Spleen (tissue), 11 donors: ENCODE data around the gene TDRKH. TPM values are rescaled to one million over a fixed set of nuclear protein-coding genes. Genes with fewer than 3 reads are reported as not detected.
"Not testable (repeated sequence)": the region's sequence is repeated elsewhere in the genome, so short reads cannot be mapped to it uniquely, and the experiment has no call there.

Experiments
- DNase-seq: peaks from one replicate; pipeline ENCODE4 v3.0.0-alpha.2; 2020
- H3K27ac ChIP-seq, 8 donors: fragments of 200-600 bp; sonication (generic) in 7 of 8; 1 replicate in 4 of 8; 2 replicates in 4 of 8; pipeline versions ENCODE4 v1.5.0 to v1.8.0; 2016 to 2021; ENCODE audit warnings: inconsistent platforms in 4 of 8, mild to moderate bottlenecking in 4 of 8, moderate library complexity in 1 of 8
- H3K27me3 ChIP-seq, 7 donors: fragments of 200-600 bp; sonication (generic) in 6 of 7; replicated peaks in 1 of 7; 1 replicate in 4 of 7; 2 replicates in 3 of 7; pipeline versions ENCODE4 v1.5.0 to v1.8.0; 2016 to 2021; ENCODE audit warnings: inconsistent platforms in 3 of 7, mild to moderate bottlenecking in 1 of 7
- H3K36me3 ChIP-seq, 6 donors: fragments of 200-600 bp; sonication (generic) in 5 of 6; 1 replicate in 4 of 6; 2 replicates in 2 of 6; pipeline versions ENCODE4 v1.5.0 to v1.8.0; 2016 to 2021; ENCODE audit warnings: inconsistent platforms in 2 of 6
- H3K4me1 ChIP-seq, 6 donors: fragments of 200-600 bp; sonication (generic) in 5 of 6; 1 replicate in 3 of 6; 2 replicates in 3 of 6; pipeline versions ENCODE4 v1.5.0 to v1.8.0; 2016 to 2021; ENCODE audit warnings: inconsistent platforms in 3 of 6
- H3K4me3 ChIP-seq, 8 donors: fragments of 200-600 bp; sonication (generic) in 7 of 8; 1 replicate in 4 of 8; 2 replicates in 4 of 8; pipeline versions ENCODE4 v1.5.0 to v1.8.0; 2016 to 2021; ENCODE audit warnings: inconsistent platforms in 4 of 8, mild to moderate bottlenecking in 4 of 8, moderate library complexity in 2 of 8
- H3K9me3 ChIP-seq, 8 donors: fragments of 200-600 bp; sonication (generic) in 7 of 8; 1 replicate in 4 of 8; 2 replicates in 4 of 8; pipeline versions ENCODE4 v1.5.0 to v1.8.0; 2016 to 2021; ENCODE audit warnings: inconsistent platforms in 4 of 8
- POLR2A ChIP-seq, 3 donors: fragments of 450-650 bp; IDR thresholded peaks; one replicate each; pipeline ENCODE4 v1.5.1; 2017; ENCODE audit warnings: antibody characterized with exemption in 3 of 3, mild to moderate bottlenecking in 1 of 3
- POLR2AphosphoS5 ChIP-seq, 3 donors: sonication (generic); formaldehyde crosslinking; IDR thresholded peaks; one replicate each; pipeline ENCODE4 v1.5.1; 2017; ENCODE audit warnings: antibody characterized with exemption in 3 of 3
- WGBS, 5 donors: extraction: QIAGEN DNeasy Blood & Tissue Kit in 3 of 5; methylation state at CpG; one replicate each; pipeline versions ENCODE4 v1.1.5 to v1.1.7; 2013 to 2018; 5-methylcytosine and 5-hydroxymethylcytosine counted together
- intact Hi-C: fragments of 100-400 bp; cut with DNase I; formaldehyde crosslinking; loops from one replicate; pipeline ENCODE4 v1.15.0; 2023; ENCODE audit warnings: low total_unique reads
- polyA plus RNA-seq, 3 donors: library from polyadenylated mRNA; stranded (reverse); fragments of 200-250 nt; gene quantifications; one replicate each; pipeline ENCODE4 v1.2.1, GENCODE V29; 2013
- total RNA-seq, 7 donors: library from RNA; depleted of rRNA in 3 of 7; stranded (reverse); fragments of >200 nt in 3 of 7; fragmentation: NEBNext Ultra II Directional in 4 of 7; extraction: Animal tissue kit (Norgen Biotek cat#: 25700) in 4 of 7; gene quantifications; one replicate each; pipeline versions ENCODE4 v1.1.0 to v1.2.1, GENCODE V29; 2016 to 2021
- TF ChIP-seq, protein P1 (sequence below), 11 experiments: fragments of 200-600 bp in 7 of 11; fragments of 450-650 bp in 4 of 11; sonication (generic) in 4 of 11; IDR thresholded peaks in 8 of 11; conservative IDR thresholded peaks in 3 of 11; 1 replicate in 7 of 11; 2 replicates in 4 of 11; pipeline versions ENCODE4 v1.4.0 to v1.8.0; 2016 to 2021; ENCODE audit warnings: antibody characterized with exemption in 11 of 11, inconsistent platforms in 4 of 11, mild to moderate bottlenecking in 1 of 11
- donor health status: healthy with polysubstance abuse.
- donor health status: DM: no; HTN: no; CAD: no; lungs with moderate emphysema.
- donor health status: DM: no; HTN: no; CAD: no.
- donor health status: Bipolar disorder and iron deficiency.
- donor health status: healthy.
- donor health status: DM: no; HTN: no; CAD: no.
- donor health status: DM: yes; HTN: yes; CAD: no.

The TDRKH gene
- total and polyA plus RNA-seq, 10 donors = 3.1 to 21.6 (median 12.5) TPM

DNA sequence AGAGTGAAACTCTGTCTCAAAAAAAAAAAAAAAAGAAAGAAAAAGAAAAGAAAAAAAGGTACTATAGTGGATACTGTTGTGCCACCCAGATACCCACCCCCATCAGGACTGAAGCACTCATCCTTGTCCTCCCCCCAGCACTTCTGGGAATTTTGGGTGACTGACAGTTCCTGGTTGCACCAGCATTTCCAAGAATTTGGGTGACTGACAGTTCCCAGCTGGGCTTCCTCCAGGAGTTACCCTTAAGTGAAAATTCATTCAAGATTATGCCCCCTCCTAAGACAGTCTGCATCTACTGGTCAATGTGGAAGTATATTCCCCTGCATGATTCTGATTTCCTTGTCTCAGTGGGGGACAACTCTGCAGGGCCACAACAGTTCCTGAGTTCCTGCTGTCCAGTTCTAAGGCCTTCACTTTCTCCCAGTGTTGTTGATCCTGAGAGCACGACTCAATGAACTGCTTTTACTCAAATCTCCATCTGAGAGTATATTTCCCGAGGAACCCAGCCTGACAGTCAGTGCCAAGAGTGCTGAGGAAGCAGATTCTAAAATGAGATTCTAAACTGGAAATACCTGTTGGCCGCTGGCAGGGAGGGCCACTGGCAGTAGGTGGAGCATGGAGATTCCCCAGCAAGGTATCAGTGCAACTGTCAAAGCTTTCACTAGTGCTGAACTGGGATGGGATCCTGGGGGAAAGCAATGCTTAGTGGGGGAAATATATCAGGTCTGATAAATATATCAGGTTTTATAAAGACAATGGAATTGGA lies 50.5 kb downstream of the TDRKH start:
- TF ChIP-seq POLR2A (IDR thresholded peaks at IDR 0.05) (no peak), POLR2AphosphoS5 (IDR thresholded peaks at IDR 0.05) (no peak)
- TF ChIP-seq, protein P1, sequence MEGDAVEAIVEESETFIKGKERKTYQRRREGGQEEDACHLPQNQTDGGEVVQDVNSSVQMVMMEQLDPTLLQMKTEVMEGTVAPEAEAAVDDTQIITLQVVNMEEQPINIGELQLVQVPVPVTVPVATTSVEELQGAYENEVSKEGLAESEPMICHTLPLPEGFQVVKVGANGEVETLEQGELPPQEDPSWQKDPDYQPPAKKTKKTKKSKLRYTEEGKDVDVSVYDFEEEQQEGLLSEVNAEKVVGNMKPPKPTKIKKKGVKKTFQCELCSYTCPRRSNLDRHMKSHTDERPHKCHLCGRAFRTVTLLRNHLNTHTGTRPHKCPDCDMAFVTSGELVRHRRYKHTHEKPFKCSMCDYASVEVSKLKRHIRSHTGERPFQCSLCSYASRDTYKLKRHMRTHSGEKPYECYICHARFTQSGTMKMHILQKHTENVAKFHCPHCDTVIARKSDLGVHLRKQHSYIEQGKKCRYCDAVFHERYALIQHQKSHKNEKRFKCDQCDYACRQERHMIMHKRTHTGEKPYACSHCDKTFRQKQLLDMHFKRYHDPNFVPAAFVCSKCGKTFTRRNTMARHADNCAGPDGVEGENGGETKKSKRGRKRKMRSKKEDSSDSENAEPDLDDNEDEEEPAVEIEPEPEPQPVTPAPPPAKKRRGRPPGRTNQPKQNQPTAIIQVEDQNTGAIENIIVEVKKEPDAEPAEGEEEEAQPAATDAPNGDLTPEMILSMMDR (IDR thresholded peaks at IDR 0.05 in 8 of 11, conservative IDR thresholded peaks at IDR 0.05 in 3 of 11) = no peak
- H3K4me1 ChIP-seq = peaks cover 0 to 3% (median 0%) of the 10 kb centered on the region in 6 donors
- no peak overlapping the region for H3K27ac ChIP-seq
- H3K36me3 ChIP-seq = no peaks in the 10 kb centered on the region
- no peaks in the 10 kb centered on the region for H3K27me3 ChIP-seq
- DNase-seq = no peak
- H3K9me3 ChIP-seq = peaks cover 0 to 24% (median 16%) of the 10 kb centered on the region in 8 donors
- H3K4me3 ChIP-seq = no peak overlapping the region
- intact Hi-C loops = loop anchor here (5.0 to 10.0 kb wide), 2 partner anchors 147 to 295 kb away; no protein-coding TSS in a partner anchor
- 59 to 78% (median 70%) methylated on average over 3 of the region's 3 CpGs for WGBS, 5 donors

DNA sequence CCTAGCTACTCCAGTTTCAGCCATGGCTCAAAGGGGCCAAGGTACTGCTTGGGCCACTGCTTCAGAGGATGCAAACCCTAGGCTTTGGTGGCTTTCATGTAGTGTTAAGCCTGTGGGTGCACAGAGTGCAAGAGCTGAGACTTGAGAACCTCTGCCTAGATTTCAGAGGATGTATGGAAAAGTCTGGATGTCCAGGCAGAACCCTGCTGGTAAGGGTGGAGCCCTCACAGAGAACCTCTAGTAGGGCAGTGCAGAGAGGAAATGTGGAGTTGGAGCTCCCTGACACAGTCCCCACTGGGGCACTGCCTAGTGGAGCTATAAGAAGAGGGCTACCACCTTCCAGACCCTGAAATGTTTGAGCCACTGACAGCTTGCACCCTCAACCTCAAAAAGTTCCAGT lies 52.8 kb downstream of the TDRKH start:
- Histone ChIP-seq H3K4me3 (no peak overlapping the region), H3K4me1 (peaks cover 0 to 4% (median 0%) of the 10 kb centered on the region in 6 donors), H3K9me3 (peaks cover 0 to 24% (median 16%) of the 10 kb centered on the region in 8 donors), H3K27me3 (peaks cover 0 to 10% (median 0%) of the 10 kb centered on the region in 7 donors), H3K27ac (no peak overlapping the region), H3K36me3 (no peaks in the 10 kb centered on the region)
- intact Hi-C loops = loop anchor here (5.0 to 10.0 kb wide), 2 partner anchors 145 to 293 kb away; no protein-coding TSS in a partner anchor
- TF ChIP-seq, protein P1 (IDR thresholded peaks at IDR 0.05 in 8 of 11, conservative IDR thresholded peaks at IDR 0.05 in 3 of 11) = no peak
- TF ChIP-seq POLR2A (IDR thresholded peaks at IDR 0.05) (no peak), POLR2AphosphoS5 (IDR thresholded peaks at IDR 0.05) (no peak)
- DNase-seq = no peak

DNA sequence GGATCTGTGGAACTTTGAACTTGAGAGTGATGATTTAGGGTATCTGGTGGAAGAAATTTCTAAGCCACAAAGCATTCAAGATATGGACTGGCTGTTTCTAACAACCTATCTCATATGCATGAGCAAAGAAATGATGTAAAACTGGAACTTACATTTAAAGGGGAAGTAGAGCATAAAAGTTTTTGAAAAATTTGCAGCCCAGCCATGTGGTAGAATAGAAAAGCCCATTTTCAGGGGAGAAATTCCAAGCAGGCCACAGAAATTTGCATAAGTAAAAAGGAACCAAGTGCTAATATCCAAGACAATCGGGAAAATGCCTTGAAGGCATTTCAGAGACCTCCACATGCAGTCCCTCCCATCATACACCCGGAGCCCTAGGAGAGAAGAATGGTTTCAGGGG lies 53.3 kb downstream of the TDRKH start:
- 65 to 90% (median 79%) methylated on average over 2 of the region's 2 CpGs for WGBS, 5 donors
- no peak overlapping the region for H3K27ac ChIP-seq
- peaks cover 0 to 4% (median 0%) of the 10 kb centered on the region in 6 donors for H3K4me1 ChIP-seq
- DNase-seq = no peak
- TF ChIP-seq, protein P1 (IDR thresholded peaks at IDR 0.05 in 8 of 11, conservative IDR thresholded peaks at IDR 0.05 in 3 of 11) = no peak
- TF ChIP-seq POLR2A (IDR thresholded peaks at IDR 0.05) = no peak
- no peak for TF ChIP-seq POLR2AphosphoS5 (IDR thresholded peaks at IDR 0.05)
- H3K4me3 ChIP-seq = no peak overlapping the region
- H3K36me3 ChIP-seq = no peaks in the 10 kb centered on the region
- H3K9me3 ChIP-seq = peaks cover 0 to 24% (median 16%) of the 10 kb centered on the region in 8 donors
- intact Hi-C loops = loop anchor here (5.0 to 10.0 kb wide), 2 partner anchors 145 to 292 kb away; no protein-coding TSS in a partner anchor
- peaks cover 0 to 10% (median 0%) of the 10 kb centered on the region in 7 donors for H3K27me3 ChIP-seq

DNA sequence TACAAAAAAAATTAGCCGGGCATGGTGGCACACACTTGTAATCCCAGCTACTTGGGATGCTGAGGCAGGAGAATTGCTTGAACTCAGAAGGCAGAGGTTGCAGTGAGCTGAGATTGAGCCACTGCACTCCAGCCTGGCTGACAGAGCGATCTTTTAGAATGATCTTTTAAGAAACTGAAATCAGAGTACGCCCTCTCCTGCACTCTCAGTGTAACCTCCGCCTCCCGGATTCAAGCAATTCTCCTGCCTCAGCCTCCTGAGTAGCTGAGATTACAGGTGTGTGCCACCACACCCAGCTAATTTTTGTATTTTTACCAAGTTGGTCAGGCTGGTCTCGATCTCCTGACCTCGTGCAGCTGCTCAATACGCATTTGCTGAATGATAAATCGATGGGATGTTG lies 56.3 kb downstream of the TDRKH start:
- not testable (repeated sequence) for H3K27ac ChIP-seq, H3K4me1 ChIP-seq, H3K4me3 ChIP-seq, H3K36me3 ChIP-seq, DNase-seq
- WGBS, 5 donors = 91 to 94% (median 92%) methylated on average over 9 of the region's 9 CpGs
- intact Hi-C loops = loop anchor here (10.0 kb wide), 1 partner anchor 289 kb away; no protein-coding TSS in a partner anchor
- Histone ChIP-seq H3K9me3 (peaks cover 0 to 24% (median 16%) of the 10 kb centered on the region in 8 donors), H3K27me3 (peaks cover 0 to 30% (median 2%) of the 10 kb centered on the region in 7 donors)
